GM21390 (cell line): ENCODE data around the gene METTL9.

Source experiments
- ATAC-seq: cut with Tn5 transposase; IDR thresholded peaks from one replicate; pipeline ENCODE4 v1.9.1; 2021; ENCODE audit not compliant: unreplicated experiment

METTL9 gene

GRCh38 chr16:21703156-21703555 is 103.8 kb downstream of the METTL9 start:
- no peak for ATAC-seq

DNA sequence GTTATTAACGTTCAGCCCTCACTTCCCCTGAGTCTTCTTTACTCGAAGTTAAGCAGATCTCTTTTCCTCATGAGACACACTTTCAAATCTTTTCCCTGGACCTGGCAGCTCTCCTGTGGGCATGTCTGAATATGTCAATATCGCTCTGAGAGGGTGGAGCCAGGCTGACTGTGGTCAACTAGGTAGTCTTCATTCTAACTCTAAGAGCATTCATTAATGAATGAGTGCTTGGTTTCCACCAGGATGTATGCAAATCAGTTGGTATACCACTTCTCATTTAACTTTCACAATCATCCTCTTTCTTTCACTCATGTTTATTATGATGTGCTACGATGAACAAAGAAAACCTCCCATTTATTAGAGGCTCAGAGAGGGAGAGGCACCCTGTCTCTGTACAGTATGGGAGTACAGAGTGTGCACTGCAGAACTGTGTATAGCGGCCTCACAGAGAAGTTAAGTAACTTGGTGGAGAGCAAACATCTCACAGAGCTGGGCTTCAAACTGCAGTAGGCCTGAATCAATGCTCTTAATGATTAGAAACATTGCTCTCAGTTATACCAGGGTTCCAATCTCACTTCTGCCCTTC is 104.3 kb downstream of the METTL9 start:
- ATAC-seq: peak; percentile 64

GRCh38 chr16:21704266-21704665 is 104.9 kb downstream of the METTL9 start:
- ATAC-seq: no peak

- ATAC-seq: no peak
Measured at GRCh38 chr16:21704733-21705132, 105.4 kb downstream of the METTL9 start.
